Measurements from ENCODE around the gene RASGRF1. TPM values are rescaled to one million over a fixed set of nuclear protein-coding genes. Genes with fewer than 3 reads are reported as not detected.

The RASGRF1 gene
- total RNA-seq, 4 donors from 2014 or later = 5.4 to 73.4 TPM; not detected in 2

- Histone ChIP-seq H3K4me3 (no peak overlapping the region), H3K27ac (peak overlapping the region; percentile 6 to 79 (median 12)), H3K27me3 (no peaks in the 10 kb centered on the region), H3K4me1 (peaks cover 0 to 29% (median 6%) of the 10 kb centered on the region in 4 donors), H3K9me3 (no peaks in the 10 kb centered on the region), H3K36me3 (no peaks in the 10 kb centered on the region)
- TF ChIP-seq CTCF (IDR thresholded peaks at IDR 0.05) = peak in 2 of 6 experiments; percentile 25 to 26
- no peak for TF ChIP-seq POLR2A (IDR thresholded peaks at IDR 0.05)
- peak in 1 of 3 donors; percentile 46 for DNase-seq
These were observed 139.4 kb downstream of the RASGRF1 start for GRCh38 chr15:78950902-78951840.

- H3K27ac ChIP-seq = peak overlapping the region in 1 of 4 donors; percentile 79
- no peak for DNase-seq
These were observed 140.2 kb downstream of the RASGRF1 start for GRCh38 chr15:78950343-78950742.

DNA sequence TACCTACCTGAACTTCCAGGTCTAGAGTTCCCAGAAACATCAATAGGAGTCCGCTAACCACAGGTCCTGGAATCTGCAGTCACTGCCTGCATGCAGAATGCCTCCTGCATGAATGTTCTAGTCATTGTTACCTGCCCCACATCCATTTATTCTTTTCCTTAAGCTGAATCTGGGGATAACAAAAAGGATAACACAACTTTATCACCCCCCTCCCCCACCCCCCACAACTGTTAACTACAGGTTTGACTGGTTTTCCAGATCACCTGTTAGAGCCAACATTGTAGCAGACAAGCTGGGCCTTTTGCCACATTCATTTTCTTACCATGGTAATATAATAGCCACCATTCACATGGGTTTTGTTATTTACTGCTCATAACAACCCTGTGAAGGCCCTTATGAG lies 141.1 kb downstream of the RASGRF1 start:
- H3K27me3 ChIP-seq = no peaks in the 10 kb centered on the region
- no peak for TF ChIP-seq CTCF (IDR thresholded peaks at IDR 0.05)
- no peak for TF ChIP-seq POLR2A (IDR thresholded peaks at IDR 0.05)
- peaks cover 0 to 33% (median 6%) of the 10 kb centered on the region in 4 donors for H3K4me1 ChIP-seq
- H3K9me3 ChIP-seq = no peaks in the 10 kb centered on the region
- peak overlapping the region in 1 of 4 donors; percentile 79 for H3K27ac ChIP-seq
- no peak for DNase-seq
- no peak overlapping the region for H3K4me3 ChIP-seq
- H3K36me3 ChIP-seq = no peaks in the 10 kb centered on the region

More at GRCh38 chr15:78950343-78950742, 140.2 kb downstream of the RASGRF1 start:
- H3K27me3 ChIP-seq = no peaks in the 10 kb centered on the region
- H3K36me3 ChIP-seq = no peaks in the 10 kb centered on the region
- peaks cover 0 to 30% (median 6%) of the 10 kb centered on the region in 4 donors for H3K4me1 ChIP-seq
- no peaks in the 10 kb centered on the region for H3K9me3 ChIP-seq
- TF ChIP-seq POLR2A (IDR thresholded peaks at IDR 0.05) = no peak
- TF ChIP-seq CTCF (IDR thresholded peaks at IDR 0.05) = no peak
- no peak overlapping the region for H3K4me3 ChIP-seq

- TF ChIP-seq POLR2A (IDR thresholded peaks at IDR 0.05) (no peak), CTCF (IDR thresholded peaks at IDR 0.05) (no peak)
- no peak overlapping the region for H3K27ac ChIP-seq
- no peaks in the 10 kb centered on the region for H3K36me3 ChIP-seq
- no peak overlapping the region for H3K4me3 ChIP-seq
- no peaks in the 10 kb centered on the region for H3K9me3 ChIP-seq
- peaks cover 0 to 38% (median 6%) of the 10 kb centered on the region in 4 donors for H3K4me1 ChIP-seq
- no peaks in the 10 kb centered on the region for H3K27me3 ChIP-seq
- no peak for DNase-seq
These were observed 143.1 kb downstream of the RASGRF1 start for GRCh38 chr15:78947506-78947905.

DNA sequence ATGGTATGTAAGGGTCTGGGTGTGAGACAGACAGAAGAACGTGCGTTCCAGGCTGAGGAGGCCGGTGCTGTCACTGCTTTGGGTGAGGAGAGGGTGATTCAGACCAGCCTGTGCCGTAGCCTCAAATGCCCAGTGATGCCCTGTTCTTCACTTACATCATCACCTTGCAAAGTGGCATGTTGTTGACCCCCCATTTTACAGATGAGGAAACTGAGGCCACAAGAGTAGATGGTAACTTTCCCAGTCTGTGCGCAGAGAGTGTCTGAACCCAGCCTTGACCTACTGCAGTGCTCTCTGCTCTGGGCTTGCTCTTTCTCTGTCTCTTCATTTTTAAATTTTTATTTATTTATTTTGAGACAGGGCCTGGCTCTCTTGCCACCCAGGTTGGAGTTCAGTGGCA lies 144.1 kb downstream of the RASGRF1 start:
- H3K4me1 ChIP-seq = peaks cover 0 to 27% (median 2%) of the 10 kb centered on the region in 4 donors
- DNase-seq = no peak
- no peaks in the 10 kb centered on the region for H3K27me3 ChIP-seq
- H3K36me3 ChIP-seq = no peaks in the 10 kb centered on the region
- no peak overlapping the region for H3K4me3 ChIP-seq
- H3K27ac ChIP-seq = no peak overlapping the region
- no peaks in the 10 kb centered on the region for H3K9me3 ChIP-seq
- no peak for TF ChIP-seq POLR2A (IDR thresholded peaks at IDR 0.05)
- TF ChIP-seq CTCF (IDR thresholded peaks at IDR 0.05) = no peak
